B cell (primary cell): Measurements from ENCODE around the gene TRPM1. TPM values are rescaled to one million over a fixed set of nuclear protein-coding genes. Genes with fewer than 3 reads are reported as not detected.

Source experiments
- ATAC-seq: fragments of 200-7000 bp; cut with Tn5 transposase; one replicate; pipeline ENCODE4 v1.10.0; 2021; ENCODE audit warnings: low read depth, mild to moderate bottlenecking, moderate number of reproducible peaks, moderate library complexity
- CTCF ChIA-PET: fragments of 350-600 bp; sonication (Branson Sonifier 250); formaldehyde crosslinking; loops from one replicate; lab custom pipeline; 2021; ENCODE audit warnings: antibody characterized with exemption, inconsistent platforms; lab: Charles Lee
- POLR2A ChIA-PET: fragments of 350-600 bp; sonication (Branson Sonifier 250); formaldehyde crosslinking; loops from one replicate; lab custom pipeline; 2021; ENCODE audit warnings: antibody characterized with exemption; lab: Charles Lee
- DNase-seq: peaks from one replicate; pipeline ENCODE4 v3.0.0; 2013
- H2AFZ ChIP-seq: 2 replicates; pipeline ENCODE4 v1.6.1; 2012; ENCODE audit warnings: mild to moderate bottlenecking, low read depth, low read length; ENCODE audit not compliant: insufficient read depth, poor library complexity, severe bottlenecking
- H3K27ac ChIP-seq, 2 donors: 1 replicate in 1 of 2; 2 replicates in 1 of 2; pipeline ENCODE4 v1.5.1; 2012 to 2013; ENCODE audit warnings: low read length in 2 of 2, mild to moderate bottlenecking in 2 of 2, moderate library complexity in 1 of 2
- H3K27me3 ChIP-seq, 4 experiments: fragments of 200-600 bp in 1 of 4; sonication (generic) in 1 of 4; replicated peaks in 1 of 4; 1 replicate in 2 of 4; 2 replicates in 2 of 4; pipeline versions ENCODE4 v1.6.1 to v1.7.0; 2013 to 2016; ENCODE audit warnings: low read length in 3 of 4, mild to moderate bottlenecking in 2 of 4, mixed read lengths in 1 of 4, moderate library complexity in 1 of 4; ENCODE audit not compliant: insufficient read depth in 4 of 4, control insufficient read depth in 3 of 4; ENCODE audit errors: control extremely low read depth in 1 of 4
- H3K36me3 ChIP-seq, 2 experiments: replicated peaks in 1 of 2; 1 replicate in 1 of 2; 2 replicates in 1 of 2; pipeline versions ENCODE4 v1.6.1 to v1.7.1; 2013; ENCODE audit warnings: low read length in 1 of 2; ENCODE audit not compliant: insufficient read depth in 2 of 2, control insufficient read depth in 1 of 2; ENCODE audit errors: control extremely low read depth in 1 of 2, extremely low read depth in 1 of 2
- H3K4me1 ChIP-seq, 2 donors: fragments of 200-600 bp in 1 of 2; sonication (generic) in 1 of 2; 1 replicate in 1 of 2; 2 replicates in 1 of 2; pipeline versions ENCODE4 v1.5.1 to v1.6.1; 2013 to 2017; ENCODE audit warnings: low read length in 2 of 2; ENCODE audit not compliant: control insufficient read depth in 2 of 2, insufficient read depth in 2 of 2
- H3K4me2 ChIP-seq: replicated peaks from 2 replicates; pipeline ENCODE3; 2012; ENCODE audit warnings: mild to moderate bottlenecking, low read depth, low read length; ENCODE audit not compliant: poor library complexity, severe bottlenecking
- H3K4me3 ChIP-seq, 5 experiments: fragments of 200-600 bp in 1 of 5; sonication (generic) in 1 of 5; 1 replicate in 3 of 5; 2 replicates in 2 of 5; pipeline versions ENCODE4 v1.5.1 to v1.7.0; 2011 to 2016; ENCODE audit warnings: low read length in 4 of 5, mild to moderate bottlenecking in 4 of 5, low read depth in 2 of 5, control low read depth in 1 of 5, moderate library complexity in 1 of 5; ENCODE audit not compliant: insufficient read depth in 1 of 5; ENCODE audit errors: control extremely low read depth in 1 of 5, extremely low read depth in 1 of 5
- H3K79me2 ChIP-seq: fragments of 200-600 bp; sonication (generic); one replicate; pipeline ENCODE4 v1.6.0; 2016; ENCODE audit warnings: low read length; ENCODE audit not compliant: control insufficient read depth, insufficient read depth
- H3K9ac ChIP-seq: fragments of 200-600 bp; sonication (generic); 2 replicates; pipeline ENCODE4 v1.6.1; 2017; ENCODE audit warnings: mild to moderate bottlenecking, low read length, moderate library complexity
- H3K9me3 ChIP-seq, 3 donors: one replicate each; pipeline versions ENCODE4 v1.6.1 to v1.7.1; 2013; ENCODE audit warnings: low read length in 2 of 3; ENCODE audit not compliant: control insufficient read depth in 2 of 3, insufficient read depth in 1 of 3; ENCODE audit errors: control extremely low read depth in 1 of 3
- H4K20me1 ChIP-seq: 2 replicates; pipeline ENCODE4 v1.6.0; 2012; ENCODE audit warnings: mild to moderate bottlenecking, low read length; ENCODE audit not compliant: insufficient read depth, control insufficient read depth, poor library complexity, severe bottlenecking
- H3K27ac Mint-ChIP-seq: one replicate; pipeline ENCODE4 v1.8.0; 2021; ENCODE audit warnings: mixed read lengths
- H3K27me3 Mint-ChIP-seq: one replicate; pipeline ENCODE4 v1.8.0; 2021; ENCODE audit warnings: mixed read lengths
- H3K4me1 Mint-ChIP-seq: one replicate; pipeline ENCODE4 v1.8.0; 2021; ENCODE audit warnings: mixed read lengths
- H3K4me3 Mint-ChIP-seq: one replicate; pipeline ENCODE4 v1.8.0; 2021; ENCODE audit warnings: mixed read lengths
- H3K9me3 Mint-ChIP-seq: one replicate; pipeline ENCODE4 v1.8.0; 2022; ENCODE audit warnings: mixed read lengths; ENCODE audit not compliant: insufficient read depth
- EZH2 ChIP-seq: IDR thresholded peaks from 2 replicates; pipeline ENCODE4 v1.6.1; 2012; ENCODE audit warnings: borderline replicate concordance, low read depth, mild to moderate bottlenecking, moderate library complexity, low read length; ENCODE audit not compliant: insufficient read depth, poor library complexity, severe bottlenecking
- WGBS: methylation state at CpG from one replicate; pipeline ENCODE4 v1.1.5; 2013; ENCODE audit warnings: missing lambda C conversion rate; ENCODE audit not compliant: insufficient coverage; 5-methylcytosine and 5-hydroxymethylcytosine counted together
- intact Hi-C: fragments of 100-400 bp; cut with micrococcal nuclease; formaldehyde crosslinking; loops from one replicate; pipeline ENCODE4 v1.10.0; 2022
- polyA plus RNA-seq: library from polyadenylated mRNA; depleted of rRNA; stranded (reverse); fragments of >200 nt; gene quantifications from 2 replicates; pipeline ENCODE4 v1.2.3, GENCODE V29; 2012
- total RNA-seq, 2 donors: library from RNA; stranded (reverse); fragments of 120-200 nt in 1 of 2; gene quantifications; 1 replicate in 1 of 2; 2 replicates in 1 of 2; pipeline versions ENCODE4 v1.2.3 to v1.2.4, GENCODE V29; 2013 to 2022
- TF ChIP-seq, protein P1 (sequence below): fragments of 200-600 bp; IDR thresholded peaks from one replicate; pipeline ENCODE4 v1.8.0; 2022; ENCODE audit warnings: antibody characterized with exemption, mild to moderate bottlenecking

TRPM1 gene
- total and polyA plus RNA-seq, 2 donors (not counting 1 experiment from before 2014, with no cell fraction given) = 0.07 TPM; not detected in 1

DNA sequence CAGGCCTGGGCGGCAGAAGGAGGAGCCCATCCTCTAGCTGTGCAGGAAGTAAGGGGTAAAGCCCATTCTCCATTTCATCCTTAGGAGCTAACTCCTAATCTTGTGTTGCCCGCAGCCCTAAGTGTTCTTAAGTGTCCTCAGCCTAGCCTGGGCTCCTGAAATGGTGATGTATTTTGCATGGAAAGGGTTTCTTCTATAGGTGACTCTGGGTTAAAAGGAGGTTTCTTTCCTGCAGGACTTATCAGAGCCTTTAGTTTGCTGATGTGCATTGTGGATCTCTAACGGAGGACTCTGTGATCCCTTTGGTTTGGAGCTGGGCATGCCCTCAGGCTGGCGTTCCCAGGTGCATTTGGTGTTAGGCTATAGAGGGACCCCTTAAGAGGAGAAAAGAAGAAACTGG lies 48.5 kb upstream of the TRPM1 start:
- Histone ChIP-seq H3K9me3 (no peaks in the 10 kb centered on the region), H3K27ac (no peak overlapping the region), H3K4me1 (no peaks in the 10 kb centered on the region), H3K36me3 (no peaks in the 10 kb centered on the region), H3K9ac (no peak overlapping the region), H3K27me3 (no peaks in the 10 kb centered on the region), H3K4me3 (no peak overlapping the region), H3K79me2 (no peaks in the 10 kb centered on the region), H3K4me2 (no peak overlapping the region), H2AFZ (no peak overlapping the region), H4K20me1 (no peaks in the 10 kb centered on the region)
- POLR2A ChIA-PET = no interaction called here
- TF ChIP-seq EZH2 = no peak
- CTCF ChIA-PET = no interaction called here
- Mint-ChIP-seq H3K4me1 (no peaks in the 10 kb centered on the region), H3K9me3 (no peaks in the 10 kb centered on the region), H3K27me3 (peaks cover 11% of the 10 kb centered on the region), H3K27ac (no peak overlapping the region), H3K4me3 (no peak overlapping the region)
- intact Hi-C loops = no loop called here
- WGBS = 100% methylated on average over 2 of the region's 4 CpGs
- DNase-seq (no peak), ATAC-seq (no peak)

DNA sequence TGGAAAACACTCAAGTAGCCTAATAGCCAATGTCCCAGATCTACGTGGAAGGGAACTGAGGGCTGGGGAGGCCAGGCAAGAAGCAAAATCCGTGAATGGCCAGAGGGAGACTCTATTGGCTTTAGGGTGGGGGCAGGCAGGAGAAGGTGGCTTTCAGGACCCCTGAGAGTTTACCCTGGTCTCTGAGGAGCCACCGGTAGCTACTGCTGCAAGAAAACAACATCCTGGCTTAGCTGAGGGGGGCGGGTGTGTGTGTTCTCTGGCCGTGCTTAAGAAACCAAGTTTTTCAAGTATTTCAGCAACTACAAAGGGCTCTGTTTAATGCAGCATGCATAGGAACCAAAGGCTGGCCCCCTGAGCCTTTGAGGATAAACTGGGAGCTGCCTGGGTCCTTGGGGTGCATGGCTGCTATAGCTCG lies 47.6 kb upstream of the TRPM1 start:
- POLR2A ChIA-PET = no interaction called here
- CTCF ChIA-PET = no interaction called here
- Histone ChIP-seq H3K79me2 (no peaks in the 10 kb centered on the region), H3K27me3 (no peaks in the 10 kb centered on the region), H3K4me1 (no peaks in the 10 kb centered on the region), H2AFZ (no peak overlapping the region), H3K4me2 (no peak overlapping the region), H3K9me3 (no peaks in the 10 kb centered on the region), H3K4me3 (no peak overlapping the region), H4K20me1 (no peaks in the 10 kb centered on the region), H3K27ac (no peak overlapping the region), H3K36me3 (no peaks in the 10 kb centered on the region), H3K9ac (no peak overlapping the region)
- intact Hi-C loops = no loop called here
- Mint-ChIP-seq H3K27me3 (peaks cover 11% of the 10 kb centered on the region), H3K4me1 (no peaks in the 10 kb centered on the region), H3K9me3 (no peaks in the 10 kb centered on the region), H3K27ac (no peak overlapping the region), H3K4me3 (no peak overlapping the region)
- ATAC-seq (no peak), DNase-seq (no peak)
- 78% methylated on average over 4 of the region's 6 CpGs for WGBS
- TF ChIP-seq EZH2 = no peak
- TF ChIP-seq, protein P1, sequence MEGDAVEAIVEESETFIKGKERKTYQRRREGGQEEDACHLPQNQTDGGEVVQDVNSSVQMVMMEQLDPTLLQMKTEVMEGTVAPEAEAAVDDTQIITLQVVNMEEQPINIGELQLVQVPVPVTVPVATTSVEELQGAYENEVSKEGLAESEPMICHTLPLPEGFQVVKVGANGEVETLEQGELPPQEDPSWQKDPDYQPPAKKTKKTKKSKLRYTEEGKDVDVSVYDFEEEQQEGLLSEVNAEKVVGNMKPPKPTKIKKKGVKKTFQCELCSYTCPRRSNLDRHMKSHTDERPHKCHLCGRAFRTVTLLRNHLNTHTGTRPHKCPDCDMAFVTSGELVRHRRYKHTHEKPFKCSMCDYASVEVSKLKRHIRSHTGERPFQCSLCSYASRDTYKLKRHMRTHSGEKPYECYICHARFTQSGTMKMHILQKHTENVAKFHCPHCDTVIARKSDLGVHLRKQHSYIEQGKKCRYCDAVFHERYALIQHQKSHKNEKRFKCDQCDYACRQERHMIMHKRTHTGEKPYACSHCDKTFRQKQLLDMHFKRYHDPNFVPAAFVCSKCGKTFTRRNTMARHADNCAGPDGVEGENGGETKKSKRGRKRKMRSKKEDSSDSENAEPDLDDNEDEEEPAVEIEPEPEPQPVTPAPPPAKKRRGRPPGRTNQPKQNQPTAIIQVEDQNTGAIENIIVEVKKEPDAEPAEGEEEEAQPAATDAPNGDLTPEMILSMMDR = no peak
